DND-41 (cell line): ENCODE measurements around the gene RAPGEF1.
"Not testable (repeated sequence)": the region's sequence is repeated elsewhere in the genome, so short reads cannot be mapped to it uniquely, and the experiment has no call there.

Experiments used
- ATAC-seq: fragments of 200-7000 bp; cut with Tn5 transposase; 3 replicates; pipeline ENCODE4 v1.9.1; 2021; ENCODE audit warnings: low read depth; ENCODE audit not compliant: insufficient read depth
- DNase-seq: peaks from one replicate; pipeline ENCODE4 v3.0.0-alpha.2; 2020
- H2AFZ ChIP-seq: 2 replicates; pipeline ENCODE4 v1.6.0; 2012; ENCODE audit warnings: low read depth, low read length
- H3K27ac ChIP-seq: 2 replicates; pipeline ENCODE4 v1.5.1; 2012; ENCODE audit warnings: low read length, inconsistent platforms
- H3K27me3 ChIP-seq: fragments of 200-600 bp; sonication (generic); 2 replicates; pipeline ENCODE4 v1.6.0; 2012; ENCODE audit warnings: low read length, mild to moderate bottlenecking, inconsistent platforms; ENCODE audit not compliant: insufficient read depth, poor library complexity
- H3K36me3 ChIP-seq: 2 replicates; pipeline ENCODE4 v1.5.1; 2012; ENCODE audit warnings: low read length, inconsistent platforms; ENCODE audit not compliant: insufficient read depth
- H3K4me1 ChIP-seq: 2 replicates; pipeline ENCODE4 v1.5.1; 2012; ENCODE audit warnings: mild to moderate bottlenecking, low read length; ENCODE audit not compliant: insufficient read depth
- H3K4me2 ChIP-seq: 2 replicates; pipeline ENCODE4 v1.6.0; 2012; ENCODE audit warnings: mild to moderate bottlenecking, moderate library complexity, low read length, inconsistent platforms; ENCODE audit not compliant: insufficient read depth
- H3K4me3 ChIP-seq, 2 experiments: fragments of 200-600 bp in 1 of 2; shearing (Covaris generic) in 1 of 2; 2 replicates each; pipeline ENCODE4 v1.5.1; 2012 to 2016; ENCODE audit warnings: inconsistent platforms in 2 of 2, low read length in 2 of 2, mild to moderate bottlenecking in 2 of 2, low read depth in 1 of 2, moderate library complexity in 1 of 2
- H3K79me2 ChIP-seq: 2 replicates; pipeline ENCODE4 v1.6.0; 2012; ENCODE audit warnings: low read length, inconsistent platforms; ENCODE audit not compliant: insufficient read depth
- H3K9ac ChIP-seq: 2 replicates; pipeline ENCODE4 v1.6.0; 2012; ENCODE audit warnings: low read depth, mild to moderate bottlenecking, inconsistent platforms, low read length, moderate library complexity
- H3K9me3 ChIP-seq: 2 replicates; pipeline ENCODE4 v1.5.1; 2012; ENCODE audit warnings: low read length, moderate library complexity, mild to moderate bottlenecking, inconsistent platforms; ENCODE audit not compliant: insufficient read depth, severe bottlenecking
- H4K20me1 ChIP-seq: 2 replicates; pipeline ENCODE4 v1.6.0; 2012; ENCODE audit warnings: low read length; ENCODE audit not compliant: insufficient read depth
- CTCF ChIP-seq: IDR thresholded peaks from 2 replicates; pipeline ENCODE4 v1.5.1; 2012; ENCODE audit warnings: borderline replicate concordance, low read length, moderate library complexity, mild to moderate bottlenecking; ENCODE audit not compliant: poor library complexity, severe bottlenecking; ENCODE audit errors: extremely low read depth
- EZH2 ChIP-seq: IDR thresholded peaks from 3 replicates; pipeline ENCODE4 v1.6.1; 2012; ENCODE audit warnings: borderline replicate concordance, low read depth, mild to moderate bottlenecking, moderate library complexity, low read length, inconsistent platforms; ENCODE audit not compliant: severe bottlenecking

The RAPGEF1 gene

GRCh38 chr9:131657037-131657377 is 82.9 kb downstream of the RAPGEF1 start:
- Histone ChIP-seq H3K9ac (no peak overlapping the region), H3K9me3 (no peaks in the 10 kb centered on the region), H4K20me1 (peaks cover 51% of the 10 kb centered on the region), H3K79me2 (peaks cover 20% of the 10 kb centered on the region), H3K4me1 (no peaks in the 10 kb centered on the region), H3K27me3 (no peaks in the 10 kb centered on the region), H3K27ac (no peak overlapping the region), H3K36me3 (no peaks in the 10 kb centered on the region), H3K4me3 (no peak overlapping the region), H3K4me2 (no peak overlapping the region), H2AFZ (no peak overlapping the region)
- ATAC-seq, result no peak
- TF ChIP-seq EZH2 (no peak), CTCF (no peak)
- DNase-seq, result no peak

DNA sequence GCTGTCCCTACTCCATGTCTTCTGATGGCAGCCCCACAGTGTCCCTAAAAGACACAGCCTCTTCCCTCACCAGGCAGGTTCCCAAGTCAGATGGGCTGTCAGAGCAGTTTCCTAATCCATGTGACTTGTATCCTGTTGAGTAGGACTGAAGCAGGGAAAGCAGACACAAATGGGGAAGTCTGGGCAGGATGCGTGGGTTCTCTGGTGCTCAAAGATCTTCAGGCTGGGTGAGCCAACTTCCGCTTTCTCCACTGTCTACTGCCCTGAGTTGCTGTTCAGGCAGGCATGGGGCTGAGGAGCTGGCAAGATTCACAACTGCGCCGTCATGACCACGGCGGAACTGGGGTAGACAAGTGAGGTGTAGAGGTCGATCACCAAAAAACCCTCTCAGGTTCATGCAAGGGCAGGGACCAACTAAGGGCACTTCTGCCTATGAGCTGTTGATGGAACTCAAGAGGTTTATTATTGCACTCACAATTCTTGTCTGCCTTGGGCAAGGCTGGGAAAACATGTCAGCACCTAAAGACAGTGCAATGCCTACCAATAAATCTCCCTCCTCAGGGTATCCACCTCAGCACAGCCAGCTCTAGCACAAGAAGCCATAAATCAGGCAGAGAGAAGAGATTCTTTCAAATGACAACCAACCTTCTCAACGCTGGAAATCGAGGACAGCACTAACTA is 83.4 kb downstream of the RAPGEF1 start:
- Histone ChIP-seq H3K79me2 (peaks cover 20% of the 10 kb centered on the region), H3K9me3 (no peaks in the 10 kb centered on the region), H3K36me3 (no peaks in the 10 kb centered on the region), H3K27me3 (no peaks in the 10 kb centered on the region), H3K27ac (no peak overlapping the region), H2AFZ (no peak overlapping the region), H3K4me3 (no peak overlapping the region), H3K9ac (no peak overlapping the region), H4K20me1 (peaks cover 50% of the 10 kb centered on the region), H3K4me2 (no peak overlapping the region), H3K4me1 (no peaks in the 10 kb centered on the region)
- TF ChIP-seq CTCF (no peak), EZH2 (no peak)
- no peak for ATAC-seq
- DNase-seq, result no peak

GRCh38 chr9:131654369-131654768 is 85.5 kb downstream of the RAPGEF1 start:
- not testable (repeated sequence) for H3K27me3 ChIP-seq, H3K9ac ChIP-seq, H3K4me2 ChIP-seq, ATAC-seq, H3K4me1 ChIP-seq, H2AFZ ChIP-seq, DNase-seq, H3K27ac ChIP-seq, H3K4me3 ChIP-seq, H3K36me3 ChIP-seq, H3K9me3 ChIP-seq
- H4K20me1 ChIP-seq, result peaks cover 49% of the 10 kb centered on the region
- H3K79me2 ChIP-seq, result peaks cover 17% of the 10 kb centered on the region

DNA sequence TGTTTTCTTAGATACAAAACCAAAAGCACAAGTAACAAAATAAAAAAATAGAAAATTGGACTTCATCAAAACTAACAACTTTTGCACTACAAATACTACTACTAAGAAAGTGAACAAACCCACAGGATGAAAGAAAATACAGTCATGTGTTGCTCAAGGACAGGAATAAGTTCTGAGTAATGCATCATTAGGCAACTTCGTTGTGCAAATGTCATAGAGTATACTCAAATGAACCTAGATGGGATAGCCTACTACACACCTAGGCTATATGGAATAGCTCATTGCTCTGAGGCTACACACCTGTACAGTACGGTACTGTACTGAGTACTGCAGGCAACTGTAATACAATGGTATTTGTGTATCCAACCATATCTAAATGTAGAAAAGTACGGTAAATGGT is 88.3 kb downstream of the RAPGEF1 start:
- TF ChIP-seq CTCF (no peak), EZH2 (no peak)
- DNase-seq (no peak), ATAC-seq (no peak)
- Histone ChIP-seq H3K27me3 (no peaks in the 10 kb centered on the region), H3K9ac (no peak overlapping the region), H3K9me3 (no peaks in the 10 kb centered on the region), H3K4me1 (no peaks in the 10 kb centered on the region), H2AFZ (no peak overlapping the region), H3K79me2 (peaks cover 11% of the 10 kb centered on the region), H3K4me3 (no peak overlapping the region), H4K20me1 (peaks cover 26% of the 10 kb centered on the region; the same call in 1 of the 2 replicates), H3K4me2 (no peak overlapping the region), H3K27ac (no peak overlapping the region), H3K36me3 (peaks cover 4% of the 10 kb centered on the region; the same call in 1 of the 2 replicates)
